GM21529 (cell line): ENCODE measurements around the gene DTWD2.

Source experiments
- ATAC-seq: cut with Tn5 transposase; IDR thresholded peaks from one replicate; pipeline ENCODE4 v1.9.1; 2021; ENCODE audit not compliant: unreplicated experiment

The DTWD2 gene

GRCh38 chr5:118789366-118789765 is 199.0 kb downstream of the DTWD2 start:
- no peak for ATAC-seq

- no peak for ATAC-seq
These were observed 200.0 kb downstream of the DTWD2 start for GRCh38 chr5:118788351-118788750.
